OCI-LY1 (cell line): ENCODE measurements around the gene ZBTB45.
A peak's percentile ranks its signal among the peaks of the same experiment; 100 is the strongest.

Experiments
- H2AFZ ChIP-seq: fragments of 200-600 bp; sonication (generic), shearing (Covaris generic); 2 replicates; pipeline ENCODE4 v1.6.0; 2014; ENCODE audit warnings: antibody characterized with exemption, mild to moderate bottlenecking, low read length
- H3F3A ChIP-seq: fragments of 200-600 bp; sonication (generic), shearing (Covaris generic); 2 replicates; pipeline ENCODE4 v1.6.0; 2014; ENCODE audit warnings: mild to moderate bottlenecking, antibody characterized with exemption, low read length, moderate library complexity; ENCODE audit not compliant: insufficient read depth
- H3K27ac ChIP-seq: fragments of 200-600 bp; sonication (generic); 2 replicates; pipeline ENCODE4 v1.5.1; 2014; ENCODE audit warnings: low read length, mixed run types, mild to moderate bottlenecking, low read depth; ENCODE audit not compliant: poor library complexity, severe bottlenecking
- H3K27me3 ChIP-seq: fragments of 200-600 bp; sonication (generic); 2 replicates; pipeline ENCODE4 v1.6.0; 2014; ENCODE audit warnings: antibody characterized with exemption, mild to moderate bottlenecking, low read length, moderate library complexity; ENCODE audit not compliant: insufficient read depth
- H3K36me3 ChIP-seq: fragments of 200-600 bp; sonication (generic); 2 replicates; pipeline ENCODE4 v1.6.1; 2014; ENCODE audit warnings: mild to moderate bottlenecking, antibody characterized with exemption, low read length, moderate library complexity, mixed read lengths; ENCODE audit not compliant: insufficient read depth
- H3K4me1 ChIP-seq: fragments of 200-600 bp; sonication (generic); 2 replicates; pipeline ENCODE4 v1.5.1; 2014; ENCODE audit warnings: mild to moderate bottlenecking, low read length, moderate library complexity; ENCODE audit not compliant: insufficient read depth, severe bottlenecking
- H3K4me2 ChIP-seq: fragments of 200-600 bp; sonication (generic), shearing (Covaris generic); 2 replicates; pipeline ENCODE4 v1.6.1; 2014; ENCODE audit warnings: low read length
- H3K4me3 ChIP-seq: fragments of 200-600 bp; sonication (generic); 2 replicates; pipeline ENCODE4 v1.5.1; 2014; ENCODE audit warnings: low read length, low read depth, mild to moderate bottlenecking, mixed read lengths; ENCODE audit not compliant: poor library complexity, severe bottlenecking
- H3K79me2 ChIP-seq: fragments of 200-600 bp; shearing (Covaris generic); 2 replicates; pipeline ENCODE4 v1.6.1; 2016; ENCODE audit warnings: mixed run types, low read length, mixed read lengths; ENCODE audit not compliant: insufficient read depth
- H3K9ac ChIP-seq: fragments of 200-600 bp; sonication (generic), shearing (Covaris generic); 2 replicates; pipeline ENCODE4 v1.6.1; 2014; ENCODE audit warnings: mild to moderate bottlenecking, low read length, mixed read lengths
- H3K9me2 ChIP-seq: fragments of 200-600 bp; sonication (generic), shearing (Covaris generic); 2 replicates; pipeline ENCODE4 v1.6.1; 2014; ENCODE audit warnings: low read depth, mild to moderate bottlenecking, low read length, mixed read lengths
- H3K9me3 ChIP-seq: fragments of 200-600 bp; shearing (Covaris generic); 2 replicates; pipeline ENCODE4 v1.6.1; 2014; ENCODE audit warnings: low read length, mixed read lengths
- H4K20me1 ChIP-seq: fragments of 200-600 bp; sonication (generic), shearing (Covaris generic); 2 replicates; pipeline ENCODE4 v1.6.0; 2016; ENCODE audit warnings: mild to moderate bottlenecking, low read length; ENCODE audit not compliant: insufficient read depth
- EZH2 ChIP-seq: fragments of 200-600 bp; sonication (generic), shearing (Covaris generic); IDR thresholded peaks from 2 replicates; pipeline ENCODE4 v1.8.0; 2017; ENCODE audit warnings: borderline replicate concordance, mixed run types, mild to moderate bottlenecking, antibody characterized with exemption, low read length, moderate library complexity, mixed read lengths
- TF ChIP-seq, protein P1 (sequence below): fragments of 200-600 bp; sonication (generic), shearing (Covaris generic); IDR thresholded peaks from 2 replicates; pipeline ENCODE4 v1.5.1; 2017; ENCODE audit warnings: mild to moderate bottlenecking, antibody characterized with exemption, low read length, moderate library complexity, mixed read lengths

Gene ZBTB45

DNA sequence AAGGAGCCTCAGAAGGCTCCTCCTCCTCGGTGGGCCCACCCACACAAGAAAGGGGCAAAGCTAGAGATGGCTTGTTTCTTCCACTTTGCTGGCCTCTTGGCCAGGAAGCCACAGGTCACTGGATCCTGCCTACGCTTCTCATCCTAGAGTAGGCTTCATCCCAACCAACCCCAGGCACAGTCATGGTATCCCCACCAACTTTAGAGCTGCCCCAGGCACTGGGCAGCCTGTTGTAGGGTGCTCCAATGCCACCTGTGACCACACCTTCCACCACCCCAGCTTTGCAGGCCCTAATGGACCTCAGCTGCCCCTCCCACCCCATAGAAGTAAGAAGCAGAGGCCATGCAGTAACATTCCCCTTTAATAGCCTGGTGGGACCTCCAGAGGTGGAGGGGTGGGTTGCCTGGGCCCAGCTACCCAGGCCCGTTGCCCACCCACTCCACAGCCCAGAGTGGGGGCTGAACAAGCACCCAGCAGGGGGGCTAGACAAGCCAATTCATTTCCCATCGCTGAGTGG lies 35.8 kb upstream of the ZBTB45 start:
- no peaks in the 10 kb centered on the region for H3K9me3 ChIP-seq
- peaks cover 19% of the 10 kb centered on the region for H3K79me2 ChIP-seq
- peak overlapping the region; percentile 88 for H3K4me2 ChIP-seq
- no peaks in the 10 kb centered on the region for H3K27me3 ChIP-seq
- peak overlapping the region; percentile 93 for H3K27ac ChIP-seq
- peak overlapping the region; percentile 73 for H3K9ac ChIP-seq
- peak overlapping the region; percentile 91 for H3K4me3 ChIP-seq
- no peaks in the 10 kb centered on the region for H4K20me1 ChIP-seq
- H3F3A ChIP-seq, result peaks cover 16% of the 10 kb centered on the region
- H3K36me3 ChIP-seq, result peaks cover 52% of the 10 kb centered on the region
- TF ChIP-seq, protein P1, sequence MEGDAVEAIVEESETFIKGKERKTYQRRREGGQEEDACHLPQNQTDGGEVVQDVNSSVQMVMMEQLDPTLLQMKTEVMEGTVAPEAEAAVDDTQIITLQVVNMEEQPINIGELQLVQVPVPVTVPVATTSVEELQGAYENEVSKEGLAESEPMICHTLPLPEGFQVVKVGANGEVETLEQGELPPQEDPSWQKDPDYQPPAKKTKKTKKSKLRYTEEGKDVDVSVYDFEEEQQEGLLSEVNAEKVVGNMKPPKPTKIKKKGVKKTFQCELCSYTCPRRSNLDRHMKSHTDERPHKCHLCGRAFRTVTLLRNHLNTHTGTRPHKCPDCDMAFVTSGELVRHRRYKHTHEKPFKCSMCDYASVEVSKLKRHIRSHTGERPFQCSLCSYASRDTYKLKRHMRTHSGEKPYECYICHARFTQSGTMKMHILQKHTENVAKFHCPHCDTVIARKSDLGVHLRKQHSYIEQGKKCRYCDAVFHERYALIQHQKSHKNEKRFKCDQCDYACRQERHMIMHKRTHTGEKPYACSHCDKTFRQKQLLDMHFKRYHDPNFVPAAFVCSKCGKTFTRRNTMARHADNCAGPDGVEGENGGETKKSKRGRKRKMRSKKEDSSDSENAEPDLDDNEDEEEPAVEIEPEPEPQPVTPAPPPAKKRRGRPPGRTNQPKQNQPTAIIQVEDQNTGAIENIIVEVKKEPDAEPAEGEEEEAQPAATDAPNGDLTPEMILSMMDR, result no peak
- TF ChIP-seq EZH2, result no peak
- no peaks in the 10 kb centered on the region for H3K9me2 ChIP-seq
- peaks cover 46% of the 10 kb centered on the region for H3K4me1 ChIP-seq
- no peak overlapping the region for H2AFZ ChIP-seq

DNA sequence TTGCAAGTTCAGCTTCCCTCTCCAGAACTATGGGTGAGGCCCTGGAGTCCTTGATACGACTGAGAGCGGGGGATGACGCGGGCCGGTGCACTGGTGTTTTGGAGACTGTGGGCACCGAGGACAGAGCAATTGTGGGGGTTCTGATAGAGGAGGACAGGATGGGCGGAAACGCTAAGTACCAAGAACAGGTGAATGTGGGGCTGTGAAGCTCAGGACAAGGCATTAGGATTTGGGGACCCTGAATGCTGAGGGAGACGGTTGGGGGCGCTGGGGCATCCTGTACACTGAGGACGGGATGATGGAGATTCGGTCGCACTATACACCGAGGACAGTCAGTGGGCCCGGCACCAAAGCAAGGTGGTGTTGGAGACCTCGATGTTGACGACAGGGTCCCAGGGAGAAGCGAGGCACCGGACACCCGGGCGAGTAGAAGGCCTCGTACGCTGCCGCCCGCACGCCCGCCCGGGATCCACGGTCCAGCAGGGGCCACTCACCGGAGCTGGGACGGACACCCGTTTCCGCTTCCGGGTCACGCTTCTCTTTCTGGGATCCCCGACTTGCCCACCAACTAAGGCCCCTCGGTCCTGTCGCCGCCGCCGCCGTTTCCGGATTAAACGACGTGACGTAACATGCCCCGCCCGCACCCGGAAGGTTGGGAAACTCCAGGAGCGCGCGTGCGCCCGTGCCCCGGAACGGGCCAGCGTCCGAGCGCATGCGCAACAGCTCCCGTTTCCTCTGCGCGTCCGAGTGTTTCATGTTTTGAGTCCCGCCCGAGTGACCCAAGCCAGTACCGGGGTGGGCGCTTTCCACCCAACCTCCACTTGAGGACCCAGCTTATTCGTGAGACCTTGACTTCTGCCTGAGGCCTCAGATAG lies 35.1 kb upstream of the ZBTB45 start, which contains the start of gene CHMP2A:
Gene CHMP2A, minus strand, starts transcription at position 612 of the 875 bp plus-strand sequence. CDS start 893 bp downstream, outside the sequence.
- Histone ChIP-seq H3K4me3 (peak within 1 kb of the TSS; percentile 91), H3K79me2 (peaks cover 19% of the 10 kb centered on the region), H3K36me3 (peaks cover 59% of the 10 kb centered on the region), H3K4me2 (peak within 1 kb of the TSS; percentile 88), H3K9me2 (no peaks in the 10 kb centered on the region), H3K4me1 (peaks cover 39% of the 10 kb centered on the region), H4K20me1 (no peaks in the 10 kb centered on the region), H2AFZ (no peak within 1 kb of the TSS), H3F3A (peaks cover 9% of the 10 kb centered on the region), H3K9ac (peak within 1 kb of the TSS; percentile 81), H3K9me3 (no peaks in the 10 kb centered on the region), H3K27ac (peak within 1 kb of the TSS; percentile 93), H3K27me3 (no peaks in the 10 kb centered on the region)
- TF ChIP-seq, protein P1, result no peak
- TF ChIP-seq EZH2, result no peak

DNA sequence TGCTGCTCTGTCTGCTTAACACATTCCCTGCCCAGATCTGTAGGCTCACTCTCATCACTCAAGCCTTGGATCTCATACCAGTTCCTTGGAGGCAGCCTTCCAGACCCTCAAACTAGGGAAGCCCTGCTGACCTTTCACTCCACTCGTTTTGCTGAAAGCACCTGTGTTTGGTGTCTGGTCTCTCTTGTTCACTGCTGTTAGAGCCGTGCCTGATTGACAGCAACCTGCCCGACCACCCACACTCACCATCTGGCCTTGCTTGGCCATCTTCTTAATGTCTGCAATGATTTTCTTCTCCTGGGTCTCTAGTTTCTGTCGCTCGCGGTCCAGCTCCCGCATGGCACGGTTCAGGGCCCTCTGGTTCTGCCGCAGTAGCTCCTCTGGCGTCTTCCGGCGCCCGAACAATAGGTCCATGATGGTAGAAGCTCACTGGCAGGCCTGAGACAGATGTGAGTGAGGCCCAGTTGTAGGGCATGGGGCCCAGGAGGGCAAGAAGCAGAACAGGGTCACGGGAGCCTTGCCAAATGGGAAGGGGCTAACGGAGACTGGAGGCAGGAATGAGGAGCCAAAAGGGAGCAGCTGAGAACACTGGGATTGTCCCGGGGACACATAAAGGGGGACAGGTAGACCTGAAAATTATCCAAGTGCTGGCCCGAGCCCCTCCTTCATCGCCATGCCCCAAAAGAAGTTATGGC lies 34.3 kb upstream of the ZBTB45 start:
- Histone ChIP-seq H3K27ac (peak overlapping the region; percentile 93), H4K20me1 (no peaks in the 10 kb centered on the region)

More for the DNA sequence above, 34.3 kb upstream of the ZBTB45 start:
- TF ChIP-seq, protein P1, result no peak
- no peak for TF ChIP-seq EZH2
- H3K9ac ChIP-seq, result peak overlapping the region; percentile 81
- H3K9me2 ChIP-seq, result no peaks in the 10 kb centered on the region
- H3K4me3 ChIP-seq, result peak overlapping the region; percentile 91
- peaks cover 36% of the 10 kb centered on the region for H3K4me1 ChIP-seq
- peaks cover 19% of the 10 kb centered on the region for H3K79me2 ChIP-seq
- H3K9me3 ChIP-seq, result no peaks in the 10 kb centered on the region
- H3K4me2 ChIP-seq, result peak overlapping the region; percentile 88
- H3F3A ChIP-seq, result 0 out of 2 replicates have a peak, but pooled peaks cover 7% of the 10 kb centered on the region
- H2AFZ ChIP-seq, result no peak overlapping the region
- H3K27me3 ChIP-seq, result no peaks in the 10 kb centered on the region
- H3K36me3 ChIP-seq, result peaks cover 67% of the 10 kb centered on the region
